BLaER1 (cell line): ENCODE results near the gene HNRNPA1L2.
"Not testable (repeated sequence)": the region's sequence is repeated elsewhere in the genome, so short reads cannot be mapped to it uniquely, and the experiment has no call there.

Experiments
- H3K27ac ChIP-seq: shearing (Covaris generic); formaldehyde crosslinking; 2 replicates; pipeline ENCODE4 v1.8.1; 2022
- H3K27me3 ChIP-seq: shearing (Covaris generic); formaldehyde crosslinking; 2 replicates; pipeline ENCODE4 v1.8.1; 2022
- H3K36me3 ChIP-seq: shearing (Covaris generic); formaldehyde crosslinking; 2 replicates; pipeline ENCODE4 v1.8.1; 2022
- H3K4me1 ChIP-seq: shearing (Covaris generic); formaldehyde crosslinking; 2 replicates; pipeline ENCODE4 v1.8.1; 2022
- H3K4me2 ChIP-seq: shearing (Covaris generic); formaldehyde crosslinking; 2 replicates; pipeline ENCODE4 v1.8.1; 2022
- H3K4me3 ChIP-seq: shearing (Covaris generic); formaldehyde crosslinking; 2 replicates; pipeline ENCODE4 v1.8.1; 2022
- H3K9ac ChIP-seq: shearing (Covaris generic); formaldehyde crosslinking; 2 replicates; pipeline ENCODE4 v1.8.1; 2022
- H3K9me3 ChIP-seq: shearing (Covaris generic); formaldehyde crosslinking; 2 replicates; pipeline ENCODE4 v1.8.1; 2022
- H4K20me1 ChIP-seq: shearing (Covaris generic); formaldehyde crosslinking; 2 replicates; pipeline ENCODE4 v1.8.1; 2022
- Cebpa-rat ChIP-seq: shearing (Covaris generic); IDR thresholded peaks from 2 replicates; pipeline ENCODE4 v1.8.1; 2022

HNRNPA1L2 gene

DNA sequence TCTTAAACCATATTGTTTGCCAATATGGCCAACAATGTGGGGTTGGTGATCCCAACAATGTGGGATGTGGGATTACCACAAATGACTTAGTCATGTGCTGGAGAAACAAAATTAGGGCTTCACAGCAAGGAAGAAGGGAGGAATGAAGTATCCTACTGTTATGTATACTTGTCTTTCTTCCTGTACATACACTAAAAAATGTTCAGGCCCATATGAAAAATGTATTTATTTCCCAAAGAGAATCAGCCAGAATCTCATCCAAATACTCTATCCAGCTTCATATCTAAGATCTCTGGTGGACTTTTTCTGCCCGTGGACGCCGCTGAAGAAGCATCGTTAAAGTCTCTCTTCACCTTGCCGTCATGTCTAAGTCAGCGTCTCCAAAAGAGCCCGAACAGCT is at the start of gene HNRNPA1L2:
Gene HNRNPA1L2, plus strand, starts transcription at position 301 of the 400 bp plus-strand sequence. Its CDS starts 62 bp downstream, at position 363.
- TF ChIP-seq Cebpa-rat: no peak
- Histone ChIP-seq H3K27ac (no peak within 1 kb of the TSS), H3K4me2 (no peak within 1 kb of the TSS), H3K36me3 (peaks cover 45% of the 10 kb centered on the region), H3K4me1 (peaks cover 15% of the 10 kb centered on the region), H3K9me3 (no peaks in the 10 kb centered on the region), H4K20me1 (no peaks in the 10 kb centered on the region), H3K27me3 (no peaks in the 10 kb centered on the region), H3K9ac (no peak within 1 kb of the TSS), H3K4me3 (no peak within 1 kb of the TSS)

DNA sequence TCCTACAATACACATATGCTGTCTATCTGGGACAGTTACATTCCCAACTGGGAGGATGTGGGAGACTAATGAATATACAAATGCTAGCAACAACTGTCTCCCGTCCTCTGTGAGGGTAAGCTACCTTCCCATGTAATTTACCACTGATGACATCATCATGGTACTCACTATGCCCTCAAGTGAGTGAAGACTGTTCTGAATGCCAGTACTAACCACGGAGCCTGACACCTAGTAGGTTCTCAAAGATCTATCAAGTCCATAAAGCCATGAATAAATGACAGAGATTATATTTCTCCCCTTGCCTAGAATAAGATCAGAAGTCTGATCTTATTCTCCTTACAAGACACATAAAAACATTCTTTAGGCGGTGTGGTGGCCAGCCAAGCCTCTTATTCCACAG is 49.1 kb upstream of the HNRNPA1L2 start:
- not testable (repeated sequence) for H3K27me3 ChIP-seq, H3K4me3 ChIP-seq, H3K27ac ChIP-seq, H3K4me1 ChIP-seq, H4K20me1 ChIP-seq, H3K9ac ChIP-seq, H3K36me3 ChIP-seq, H3K9me3 ChIP-seq, H3K4me2 ChIP-seq

DNA sequence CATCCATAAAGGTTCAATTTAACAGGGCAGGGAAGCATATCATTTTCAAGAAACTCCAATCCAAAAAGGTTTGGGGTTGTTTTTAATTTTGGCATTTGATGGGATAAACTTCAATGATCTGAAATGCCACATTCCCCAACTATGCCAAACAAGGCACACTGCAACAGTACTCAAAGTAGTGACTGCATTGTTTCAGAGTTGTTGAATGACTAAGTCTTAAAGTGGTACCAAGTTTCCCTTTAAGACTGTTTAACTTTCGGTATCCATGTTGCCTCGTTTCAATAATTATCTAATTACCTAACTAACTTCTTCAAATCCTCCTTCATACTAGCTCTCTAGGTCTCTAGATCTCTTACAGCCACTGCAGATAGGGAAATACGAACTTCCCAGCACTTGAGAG is 48.4 kb upstream of the HNRNPA1L2 start:
- H3K9ac ChIP-seq, H3K4me1 ChIP-seq, H3K36me3 ChIP-seq, H3K4me2 ChIP-seq, H3K4me3 ChIP-seq, H3K9me3 ChIP-seq, H3K27ac ChIP-seq, H3K27me3 ChIP-seq, H4K20me1 ChIP-seq: not testable (repeated sequence)

DNA sequence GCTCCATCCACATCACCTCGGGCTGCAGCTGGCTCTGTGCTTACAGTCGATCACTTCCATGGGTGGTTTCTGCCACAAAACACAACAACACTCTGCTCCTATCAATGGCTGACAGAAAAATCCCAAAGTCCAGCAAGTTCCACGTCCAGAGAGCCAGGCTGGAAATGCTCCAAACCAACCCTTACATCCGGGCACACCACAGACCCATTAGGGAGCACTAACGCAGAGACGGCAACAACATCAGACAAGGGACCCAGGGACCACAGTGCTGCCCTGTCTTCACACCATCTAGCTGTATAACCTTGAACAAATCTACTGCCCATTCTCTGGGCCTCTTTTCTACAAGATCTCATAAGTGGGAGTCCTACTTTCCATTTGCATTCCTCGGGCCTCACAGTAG is 47.9 kb upstream of the HNRNPA1L2 start:
- not testable (repeated sequence) for H3K4me3 ChIP-seq, H3K4me2 ChIP-seq, H3K9me3 ChIP-seq, H3K27ac ChIP-seq, H3K36me3 ChIP-seq, H3K9ac ChIP-seq, H3K27me3 ChIP-seq, H3K4me1 ChIP-seq, H4K20me1 ChIP-seq

DNA sequence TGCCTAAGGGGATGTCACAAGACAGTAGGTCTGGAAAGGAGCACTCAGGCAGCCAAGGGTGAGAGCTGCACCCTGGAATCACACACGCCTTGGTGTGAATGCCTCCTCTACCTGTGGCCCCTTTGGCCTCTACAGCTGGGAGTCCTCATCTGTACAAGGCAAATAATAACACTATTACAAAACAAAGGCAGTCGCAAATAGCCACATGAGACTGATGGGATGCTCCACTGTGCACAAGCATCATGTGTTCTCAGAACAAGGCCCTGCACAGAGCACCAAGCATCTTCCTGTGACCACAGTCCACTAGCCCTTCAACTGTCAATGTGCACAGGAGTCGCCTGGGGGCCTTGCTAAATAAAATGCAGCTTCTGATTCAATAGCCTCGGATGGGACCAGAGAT is 44.6 kb upstream of the HNRNPA1L2 start:
- TF ChIP-seq Cebpa-rat: no peak
- Histone ChIP-seq H4K20me1 (no peaks in the 10 kb centered on the region), H3K4me1 (peaks cover 8% of the 10 kb centered on the region; the same call in 1 of the 2 replicates), H3K27ac (no peak overlapping the region), H3K9me3 (peaks cover 8% of the 10 kb centered on the region), H3K36me3 (no peaks in the 10 kb centered on the region), H3K4me3 (no peak overlapping the region), H3K9ac (no peak overlapping the region), H3K27me3 (peaks cover 12% of the 10 kb centered on the region; the same call in 1 of the 2 replicates), H3K4me2 (no peak overlapping the region)

DNA sequence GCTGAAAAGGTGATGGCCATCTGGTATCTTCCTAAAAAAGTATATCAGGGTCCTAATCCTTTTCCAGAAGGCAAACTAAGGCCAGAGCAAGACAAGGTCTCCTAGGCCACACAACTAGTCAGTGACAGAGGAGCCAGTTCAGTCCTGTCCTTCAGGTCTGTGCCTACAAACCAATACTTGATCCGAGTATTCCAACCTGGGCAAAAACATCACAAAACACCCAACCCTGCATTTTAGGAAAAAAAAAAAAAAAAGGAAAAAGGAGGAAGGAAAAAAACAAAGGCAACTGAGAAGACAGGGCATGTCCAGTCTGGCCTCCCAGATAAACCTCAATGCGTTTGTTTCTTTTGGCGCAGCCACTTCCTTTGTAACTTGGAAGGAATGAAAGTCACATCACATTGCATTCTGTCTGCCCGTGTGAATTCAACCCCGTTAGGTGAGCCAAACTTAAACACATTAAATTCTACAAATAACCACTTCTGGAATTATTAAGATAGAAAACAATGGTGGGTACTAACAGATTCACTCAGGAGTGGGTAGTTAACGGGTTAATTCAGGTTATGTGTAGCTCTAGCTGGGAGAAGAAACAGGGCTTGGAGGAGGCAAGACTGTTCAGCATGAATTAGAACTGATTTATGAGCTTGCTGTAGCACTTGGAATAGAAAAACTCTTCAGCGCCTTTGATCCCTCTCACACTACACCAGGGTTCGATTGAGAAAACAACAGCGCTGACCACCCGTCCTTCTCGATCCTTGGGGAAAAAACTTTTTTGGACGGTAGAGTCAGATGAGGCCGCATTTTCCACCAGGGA is 43.0 kb upstream of the HNRNPA1L2 start:
- Histone ChIP-seq H3K4me3 (peak overlapping the region; percentile 68), H3K4me1 (peaks cover 8% of the 10 kb centered on the region; the same call in 1 of the 2 replicates), H3K27ac (no peak overlapping the region), H3K27me3 (peaks cover 12% of the 10 kb centered on the region; the same call in 1 of the 2 replicates), H4K20me1 (no peaks in the 10 kb centered on the region), H3K4me2 (peak overlapping the region; percentile 85), H3K36me3 (no peaks in the 10 kb centered on the region), H3K9ac (peak overlapping the region; percentile 66), H3K9me3 (peaks cover 8% of the 10 kb centered on the region)
- TF ChIP-seq Cebpa-rat: no peak

DNA sequence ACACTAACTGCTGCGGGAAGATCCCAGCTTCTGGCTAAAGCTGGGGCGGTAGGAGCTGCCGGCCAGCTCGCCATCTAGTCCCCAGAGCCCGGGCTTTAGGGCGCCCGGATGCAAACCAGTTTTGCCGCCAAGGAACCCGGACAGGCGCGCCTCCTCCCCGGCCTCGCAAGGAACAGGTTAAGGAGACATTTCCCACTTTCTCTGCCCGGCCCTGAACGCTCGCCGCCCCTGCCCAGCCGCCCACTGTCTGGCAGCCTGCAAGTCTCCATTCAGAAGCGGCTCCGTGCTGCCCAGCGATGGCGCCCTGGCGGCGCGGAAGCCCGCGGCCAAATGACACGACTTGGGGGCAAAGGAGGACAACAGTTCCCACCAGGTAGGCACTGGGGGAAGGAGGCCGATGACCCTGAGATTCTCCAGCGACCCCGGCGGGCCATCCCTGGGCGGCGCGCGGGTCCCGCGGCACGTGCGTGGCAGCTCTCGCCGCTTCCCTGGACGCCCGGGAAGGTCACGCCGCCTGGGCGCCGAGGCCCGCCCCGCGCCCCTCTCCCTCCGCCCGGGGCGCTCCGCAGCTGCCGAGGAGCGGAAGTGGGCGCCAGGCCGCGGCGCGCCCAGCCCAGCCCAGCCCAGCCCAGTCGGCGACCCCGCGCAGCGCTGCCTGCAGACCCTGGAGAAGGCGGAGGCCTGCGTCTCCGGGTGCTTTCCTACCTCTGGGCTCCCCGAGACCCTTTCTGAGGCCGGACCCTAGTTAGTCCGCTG is 42.2 kb upstream of the HNRNPA1L2 start:
- peaks cover 12% of the 10 kb centered on the region; the same call in 1 of the 2 replicates for H3K27me3 ChIP-seq
- H3K9ac ChIP-seq: peak overlapping the region; percentile 66
- H3K9me3 ChIP-seq: peaks cover 8% of the 10 kb centered on the region
- peak overlapping the region; percentile 85 for H3K4me2 ChIP-seq
- H3K27ac ChIP-seq: peak overlapping the region; percentile 60; the same call in 1 of the 2 replicates
- peaks cover 8% of the 10 kb centered on the region; the same call in 1 of the 2 replicates for H3K4me1 ChIP-seq
- H3K36me3 ChIP-seq: no peaks in the 10 kb centered on the region
- H4K20me1 ChIP-seq: no peaks in the 10 kb centered on the region
- no peak for TF ChIP-seq Cebpa-rat
- H3K4me3 ChIP-seq: peak overlapping the region; percentile 68

DNA sequence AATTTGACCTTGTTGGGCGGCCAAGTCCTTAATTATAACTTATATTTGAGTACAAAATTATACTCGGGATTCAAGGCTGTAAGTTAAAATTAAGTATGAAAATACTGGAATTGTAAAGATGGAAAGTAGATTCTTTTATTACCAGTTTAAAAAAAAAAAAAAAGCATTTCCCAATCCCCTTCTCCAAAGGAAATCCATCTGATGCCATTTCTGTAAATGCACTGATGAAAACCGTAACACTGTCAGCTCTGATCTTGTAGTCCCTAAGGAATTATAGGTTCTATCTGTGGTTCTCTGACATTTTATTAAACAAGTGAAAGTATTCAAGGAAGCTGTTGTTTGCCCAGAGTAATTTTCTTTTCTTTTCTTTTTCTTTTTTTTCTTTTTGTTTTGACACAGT is 41.6 kb upstream of the HNRNPA1L2 start:
- Histone ChIP-seq H3K36me3 (no peaks in the 10 kb centered on the region), H3K4me1 (peaks cover 8% of the 10 kb centered on the region; the same call in 1 of the 2 replicates), H3K9me3 (peaks cover 8% of the 10 kb centered on the region), H3K27ac (no peak overlapping the region), H3K4me2 (peak overlapping the region; percentile 85), H4K20me1 (no peaks in the 10 kb centered on the region), H3K4me3 (peak overlapping the region; percentile 68), H3K9ac (0 out of 2 replicates have a peak overlapping the region, but pooled peaks have one; percentile 66), H3K27me3 (peaks cover 12% of the 10 kb centered on the region; the same call in 1 of the 2 replicates)
- no peak for TF ChIP-seq Cebpa-rat

DNA sequence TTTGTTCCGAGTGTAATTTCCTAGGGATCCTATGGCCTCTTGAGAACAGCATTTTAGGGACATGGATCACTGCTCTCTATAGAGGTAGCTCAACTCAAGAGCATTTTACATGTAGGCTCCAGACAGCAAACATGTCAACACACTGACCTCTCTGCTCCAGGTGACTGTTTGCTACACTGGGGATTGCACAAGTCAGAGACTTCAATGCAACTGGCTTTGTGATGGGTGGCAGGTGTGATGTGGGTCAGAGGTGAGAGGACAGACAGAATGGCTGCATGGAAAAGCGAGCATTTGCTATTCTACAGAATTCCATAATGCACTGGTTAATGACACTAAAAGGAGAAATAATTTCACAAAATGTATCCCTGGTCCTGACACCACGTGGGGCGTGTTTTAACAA is 38.9 kb upstream of the HNRNPA1L2 start:
- not testable (repeated sequence) for H3K27ac ChIP-seq, H3K4me2 ChIP-seq, H3K4me1 ChIP-seq, H3K9me3 ChIP-seq, H3K9ac ChIP-seq, H3K4me3 ChIP-seq, H3K36me3 ChIP-seq, H4K20me1 ChIP-seq
- H3K27me3 ChIP-seq: peaks cover 11% of the 10 kb centered on the region; the same call in 1 of the 2 replicates

DNA sequence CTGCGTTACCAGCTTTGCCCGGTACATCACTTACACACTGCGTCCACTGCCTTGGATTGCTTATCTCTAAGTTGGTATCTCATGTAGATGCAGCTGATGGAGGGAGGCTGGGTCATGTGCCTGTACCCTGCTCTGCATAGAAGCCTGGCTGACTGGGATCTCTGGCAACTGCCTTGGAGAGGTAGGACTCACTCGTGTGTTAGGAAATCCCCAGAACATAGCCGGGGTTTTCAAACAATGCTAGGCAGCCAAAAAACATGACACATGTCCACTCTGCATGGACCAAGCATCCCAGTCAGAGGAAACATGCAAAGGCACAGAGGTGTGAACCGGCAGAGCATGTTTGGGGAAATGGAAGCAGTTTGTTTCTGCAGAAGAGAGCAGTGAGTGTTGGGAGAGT is 36.1 kb upstream of the HNRNPA1L2 start:
- H3K27ac ChIP-seq, H3K9me3 ChIP-seq: not testable (repeated sequence)

DNA sequence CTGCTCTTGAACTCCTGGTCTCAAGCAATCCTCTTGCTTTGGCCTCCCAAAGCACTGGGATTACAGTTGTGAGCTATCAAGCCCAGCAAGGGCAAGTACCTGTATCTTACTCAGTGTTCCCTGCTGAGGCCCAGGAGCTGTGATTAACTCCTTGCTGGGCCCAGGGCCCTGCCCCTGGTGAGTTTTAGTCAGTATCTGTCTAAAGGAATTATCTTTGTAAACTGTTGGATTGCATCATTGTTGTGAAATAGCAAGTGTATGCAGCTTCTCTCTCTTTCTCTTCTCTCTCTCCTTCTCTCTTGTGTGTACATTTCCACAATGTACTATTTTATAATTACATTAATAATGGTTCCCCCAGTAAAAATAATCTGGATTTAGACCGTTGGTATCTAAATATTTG is 35.4 kb upstream of the HNRNPA1L2 start:
- not testable (repeated sequence) for H3K9me3 ChIP-seq, H3K4me3 ChIP-seq, H3K9ac ChIP-seq, H3K27ac ChIP-seq, H3K4me1 ChIP-seq, H4K20me1 ChIP-seq, H3K36me3 ChIP-seq, H3K4me2 ChIP-seq, H3K27me3 ChIP-seq

More for the DNA sequence above, 36.1 kb upstream of the HNRNPA1L2 start:
- not testable (repeated sequence) for H3K4me2 ChIP-seq, H3K4me3 ChIP-seq, H3K9ac ChIP-seq, H4K20me1 ChIP-seq, H3K36me3 ChIP-seq, H3K27me3 ChIP-seq, H3K4me1 ChIP-seq

DNA sequence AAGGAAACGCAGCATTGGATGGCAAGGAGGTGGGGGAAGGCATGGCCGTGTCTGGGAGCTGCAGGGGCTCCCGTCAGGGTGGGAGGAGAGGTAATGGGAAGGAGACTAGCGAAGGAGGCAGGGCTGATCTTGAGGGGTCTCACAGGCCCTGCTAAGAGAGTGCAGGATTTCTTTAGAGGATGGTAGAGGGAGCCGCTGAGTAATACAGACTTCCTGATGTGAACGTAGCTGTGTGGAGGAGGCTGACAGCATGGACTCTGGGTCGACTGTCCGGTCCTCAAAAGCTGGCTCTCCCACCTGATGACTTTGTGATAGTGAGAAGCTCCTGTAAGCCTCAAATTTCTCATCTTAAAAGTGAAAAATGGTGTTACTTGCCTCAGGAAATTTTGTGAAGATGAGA is 34.0 kb upstream of the HNRNPA1L2 start:
- H3K9me3 ChIP-seq, H3K9ac ChIP-seq, H3K4me1 ChIP-seq, H3K4me3 ChIP-seq, H3K27ac ChIP-seq, H3K36me3 ChIP-seq, H4K20me1 ChIP-seq, H3K27me3 ChIP-seq, H3K4me2 ChIP-seq: not testable (repeated sequence)

DNA sequence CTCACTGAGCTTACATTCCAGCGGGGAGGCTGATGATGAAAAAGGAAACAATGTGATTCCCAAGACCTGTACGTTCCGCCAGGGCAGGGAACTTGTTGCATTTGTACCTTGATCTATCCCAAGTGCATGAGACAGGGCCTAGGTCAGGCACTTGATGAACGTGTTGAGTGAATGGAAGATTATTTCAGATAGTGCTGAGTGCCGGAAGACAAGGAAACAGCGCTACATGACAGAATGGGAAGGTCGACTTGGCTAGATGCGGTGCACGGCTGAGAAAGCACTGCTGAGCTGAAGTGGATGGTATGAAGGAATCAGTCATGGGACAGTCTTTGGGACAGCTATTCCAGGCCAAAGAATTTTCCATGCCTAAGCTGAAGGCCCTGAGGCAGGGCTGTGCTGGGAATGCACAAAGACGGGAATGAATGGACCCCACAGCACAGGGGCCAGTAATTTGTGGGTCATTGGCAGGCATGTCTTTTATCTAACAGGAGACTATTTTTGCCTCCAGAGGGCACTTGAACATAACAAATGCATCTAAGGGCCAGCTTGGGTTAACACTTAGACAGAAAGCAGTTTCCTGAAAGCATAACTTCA is 33.1 kb upstream of the HNRNPA1L2 start:
- not testable (repeated sequence) for H3K4me1 ChIP-seq, H3K27ac ChIP-seq, H3K27me3 ChIP-seq, H3K36me3 ChIP-seq, H3K9ac ChIP-seq, H3K4me2 ChIP-seq, H3K4me3 ChIP-seq, H4K20me1 ChIP-seq, H3K9me3 ChIP-seq

DNA sequence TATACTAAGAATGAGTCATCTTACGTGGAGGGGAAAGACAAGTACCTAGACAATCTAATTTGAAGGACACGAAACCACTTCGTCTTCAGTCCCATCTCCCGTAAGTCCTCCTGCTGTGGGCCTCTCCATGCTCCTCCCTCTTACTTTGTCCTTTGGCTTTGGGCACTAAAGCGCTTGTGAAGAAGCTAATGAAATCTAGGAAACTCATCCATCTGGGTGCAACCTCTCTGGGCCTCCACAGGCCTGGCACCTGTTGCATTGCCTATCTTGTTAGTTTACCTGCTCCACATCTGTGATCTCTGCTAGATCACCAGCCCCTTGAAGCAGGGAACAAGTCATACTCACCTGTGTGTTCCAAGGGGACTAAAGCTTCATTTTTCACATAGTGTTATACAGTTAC is 32.1 kb upstream of the HNRNPA1L2 start:
- not testable (repeated sequence) for H3K27me3 ChIP-seq

More for the DNA sequence above, 32.1 kb upstream of the HNRNPA1L2 start:
- H3K9ac ChIP-seq, H3K9me3 ChIP-seq, H3K4me1 ChIP-seq, H3K4me2 ChIP-seq, H3K36me3 ChIP-seq, H4K20me1 ChIP-seq, H3K27ac ChIP-seq, H3K4me3 ChIP-seq: not testable (repeated sequence)
